SK-N-SH treated with all-trans-retinoic acid at 6 μM for 48 hours (cell line): ENCODE results near the gene CYB5B.

Experiments used
- ESRRG ChIP-seq: fragments of 250-450 bp; sonication (Bioruptor Pico); IDR thresholded peaks from 2 replicates; pipeline ENCODE4 v1.6.1; 2021; ENCODE audit warnings: mild to moderate bottlenecking
- ISL1 ChIP-seq: fragments of 250-450 bp; sonication (Bioruptor Pico); IDR thresholded peaks from 2 replicates; pipeline ENCODE4 v2.1.2; 2022; ENCODE audit warnings: mild to moderate bottlenecking, moderate library complexity
- RARB ChIP-seq: fragments of 250-450 bp; sonication (Bioruptor Pico); IDR thresholded peaks from 2 replicates; pipeline ENCODE4 v1.8.0; 2021; ENCODE audit warnings: mild to moderate bottlenecking, moderate library complexity
- TCF4 ChIP-seq: fragments of 250-450 bp; sonication (Bioruptor Pico); IDR thresholded peaks from 2 replicates; pipeline ENCODE4 v1.8.0; 2021; ENCODE audit warnings: mild to moderate bottlenecking, moderate library complexity, borderline replicate concordance
- TOX ChIP-seq: fragments of 250-450 bp; sonication (Bioruptor Pico); IDR thresholded peaks from 2 replicates; pipeline ENCODE4 v1.8.0; 2021; ENCODE audit warnings: mild to moderate bottlenecking, moderate library complexity, borderline replicate concordance
- ZC3H10 ChIP-seq: fragments of 250-450 bp; sonication (Bioruptor Pico); IDR thresholded peaks from 2 replicates; pipeline ENCODE4 v1.5.1; 2021; ENCODE audit warnings: mild to moderate bottlenecking, moderate library complexity
- ZFP3 ChIP-seq: fragments of 250-450 bp; sonication (Bioruptor Pico); IDR thresholded peaks from 2 replicates; pipeline ENCODE4 v1.5.0; 2020; ENCODE audit warnings: mild to moderate bottlenecking, moderate library complexity
- ZNF8 ChIP-seq: fragments of 450-650 bp; formaldehyde crosslinking; IDR thresholded peaks from 2 replicates; pipeline ENCODE4 v1.5.0; 2020; ENCODE audit warnings: mild to moderate bottlenecking, moderate library complexity
- TF ChIP-seq, protein P1 (sequence below): fragments of 250-450 bp; sonication (Bioruptor Pico); IDR thresholded peaks from 2 replicates; pipeline ENCODE4 v1.5.0; 2020; ENCODE audit warnings: mild to moderate bottlenecking, moderate library complexity
- TF ChIP-seq, protein P2 (sequence below): fragments of 250-450 bp; sonication (Bioruptor Pico); IDR thresholded peaks from 2 replicates; pipeline ENCODE4 v1.8.0; 2020; ENCODE audit warnings: mild to moderate bottlenecking, moderate library complexity, borderline replicate concordance
- TF ChIP-seq, protein P3 (sequence below): fragments of 250-450 bp; sonication (Bioruptor Pico); IDR thresholded peaks from 2 replicates; pipeline ENCODE4 v1.8.0; 2021; ENCODE audit warnings: low read depth, mild to moderate bottlenecking, moderate library complexity, borderline replicate concordance

DNA sequence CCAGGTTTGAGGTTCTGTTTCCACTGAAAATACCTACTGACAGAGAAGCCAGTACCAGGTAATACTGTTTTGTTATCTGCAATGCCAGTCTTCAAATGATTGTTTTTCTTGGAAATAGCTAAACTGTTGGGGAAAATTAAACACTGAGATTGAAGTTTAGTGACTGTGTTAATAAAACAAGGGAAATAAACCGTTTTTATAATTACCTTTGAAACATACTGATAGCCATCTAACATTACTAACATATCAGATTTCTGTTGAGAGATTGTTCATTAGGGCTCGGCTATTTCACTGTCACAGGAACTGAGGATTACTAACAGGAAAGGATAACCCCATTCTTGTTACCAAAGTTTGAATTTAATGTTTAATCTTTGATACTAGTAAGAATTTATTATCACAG lies 42.1 kb downstream of the CYB5B start:
- TF ChIP-seq ZC3H10 (no peak), RARB (no peak), ZFP3 (CRISPR knock-in tag) (no peak), TCF4 (CRISPR knock-in tag) (no peak), ISL1 (CRISPR knock-in tag) (no peak), ZNF8 (CRISPR knock-in tag) (no peak), ESRRG (CRISPR knock-in tag) (no peak), TOX (CRISPR knock-in tag) (no peak)
- TF ChIP-seq, protein P1, sequence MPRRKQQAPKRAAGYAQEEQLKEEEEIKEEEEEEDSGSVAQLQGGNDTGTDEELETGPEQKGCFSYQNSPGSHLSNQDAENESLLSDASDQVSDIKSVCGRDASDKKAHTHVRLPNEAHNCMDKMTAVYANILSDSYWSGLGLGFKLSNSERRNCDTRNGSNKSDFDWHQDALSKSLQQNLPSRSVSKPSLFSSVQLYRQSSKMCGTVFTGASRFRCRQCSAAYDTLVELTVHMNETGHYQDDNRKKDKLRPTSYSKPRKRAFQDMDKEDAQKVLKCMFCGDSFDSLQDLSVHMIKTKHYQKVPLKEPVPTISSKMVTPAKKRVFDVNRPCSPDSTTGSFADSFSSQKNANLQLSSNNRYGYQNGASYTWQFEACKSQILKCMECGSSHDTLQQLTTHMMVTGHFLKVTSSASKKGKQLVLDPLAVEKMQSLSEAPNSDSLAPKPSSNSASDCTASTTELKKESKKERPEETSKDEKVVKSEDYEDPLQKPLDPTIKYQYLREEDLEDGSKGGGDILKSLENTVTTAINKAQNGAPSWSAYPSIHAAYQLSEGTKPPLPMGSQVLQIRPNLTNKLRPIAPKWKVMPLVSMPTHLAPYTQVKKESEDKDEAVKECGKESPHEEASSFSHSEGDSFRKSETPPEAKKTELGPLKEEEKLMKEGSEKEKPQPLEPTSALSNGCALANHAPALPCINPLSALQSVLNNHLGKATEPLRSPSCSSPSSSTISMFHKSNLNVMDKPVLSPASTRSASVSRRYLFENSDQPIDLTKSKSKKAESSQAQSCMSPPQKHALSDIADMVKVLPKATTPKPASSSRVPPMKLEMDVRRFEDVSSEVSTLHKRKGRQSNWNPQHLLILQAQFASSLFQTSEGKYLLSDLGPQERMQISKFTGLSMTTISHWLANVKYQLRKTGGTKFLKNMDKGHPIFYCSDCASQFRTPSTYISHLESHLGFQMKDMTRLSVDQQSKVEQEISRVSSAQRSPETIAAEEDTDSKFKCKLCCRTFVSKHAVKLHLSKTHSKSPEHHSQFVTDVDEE (CRISPR knock-in tag), result no peak
- TF ChIP-seq, protein P2, sequence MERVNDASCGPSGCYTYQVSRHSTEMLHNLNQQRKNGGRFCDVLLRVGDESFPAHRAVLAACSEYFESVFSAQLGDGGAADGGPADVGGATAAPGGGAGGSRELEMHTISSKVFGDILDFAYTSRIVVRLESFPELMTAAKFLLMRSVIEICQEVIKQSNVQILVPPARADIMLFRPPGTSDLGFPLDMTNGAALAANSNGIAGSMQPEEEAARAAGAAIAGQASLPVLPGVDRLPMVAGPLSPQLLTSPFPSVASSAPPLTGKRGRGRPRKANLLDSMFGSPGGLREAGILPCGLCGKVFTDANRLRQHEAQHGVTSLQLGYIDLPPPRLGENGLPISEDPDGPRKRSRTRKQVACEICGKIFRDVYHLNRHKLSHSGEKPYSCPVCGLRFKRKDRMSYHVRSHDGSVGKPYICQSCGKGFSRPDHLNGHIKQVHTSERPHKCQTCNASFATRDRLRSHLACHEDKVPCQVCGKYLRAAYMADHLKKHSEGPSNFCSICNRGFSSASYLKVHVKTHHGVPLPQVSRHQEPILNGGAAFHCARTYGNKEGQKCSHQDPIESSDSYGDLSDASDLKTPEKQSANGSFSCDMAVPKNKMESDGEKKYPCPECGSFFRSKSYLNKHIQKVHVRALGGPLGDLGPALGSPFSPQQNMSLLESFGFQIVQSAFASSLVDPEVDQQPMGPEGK (CRISPR knock-in tag), result no peak
- TF ChIP-seq, protein P3, sequence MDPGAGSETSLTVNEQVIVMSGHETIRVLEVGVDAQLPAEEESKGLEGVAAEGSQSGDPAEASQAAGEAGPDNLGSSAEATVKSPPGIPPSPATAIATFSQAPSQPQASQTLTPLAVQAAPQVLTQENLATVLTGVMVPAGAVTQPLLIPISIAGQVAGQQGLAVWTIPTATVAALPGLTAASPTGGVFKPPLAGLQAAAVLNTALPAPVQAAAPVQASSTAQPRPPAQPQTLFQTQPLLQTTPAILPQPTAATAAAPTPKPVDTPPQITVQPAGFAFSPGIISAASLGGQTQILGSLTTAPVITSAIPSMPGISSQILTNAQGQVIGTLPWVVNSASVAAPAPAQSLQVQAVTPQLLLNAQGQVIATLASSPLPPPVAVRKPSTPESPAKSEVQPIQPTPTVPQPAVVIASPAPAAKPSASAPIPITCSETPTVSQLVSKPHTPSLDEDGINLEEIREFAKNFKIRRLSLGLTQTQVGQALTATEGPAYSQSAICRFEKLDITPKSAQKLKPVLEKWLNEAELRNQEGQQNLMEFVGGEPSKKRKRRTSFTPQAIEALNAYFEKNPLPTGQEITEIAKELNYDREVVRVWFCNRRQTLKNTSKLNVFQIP (CRISPR knock-in tag), result no peak
